H4 (cell line): ENCODE results near the gene SETX. TPM values are rescaled to one million over a fixed set of nuclear protein-coding genes. Genes with fewer than 3 reads are reported as not detected.
"Not testable (repeated sequence)": the region's sequence is repeated elsewhere in the genome, so short reads cannot be mapped to it uniquely, and the experiment has no call there.

Experiments
- DNase-seq: peaks from one replicate; pipeline ENCODE4 v3.0.0-alpha.2; 2015; ENCODE audit warnings: low spot score
- total RNA-seq: library from RNA; depleted of rRNA; stranded (reverse); fragments of >200 nt; shearing (Covaris generic); gene quantifications from 2 replicates; pipeline ENCODE4 v1.2.3, GENCODE V29; 2014; rRNA removed

Gene SETX
- 13.4 and 16.7 TPM in 2 replicates for total RNA-seq

- DNase-seq: peak; percentile 90
Measured at GRCh38 chr9:132354637-132355355, at the start of gene SETX. Gene SETX, minus strand, starts transcription at chr9:132354986. Its CDS starts 5,558 bp downstream, at chr9:132349428.

- DNase-seq: no peak
Measured at GRCh38 chr9:132404228-132404881, 49.6 kb upstream of the SETX start.

GRCh38 chr9:132401824-132402223, 47.0 kb upstream of the SETX start:
- DNase-seq: no peak

- no peak for DNase-seq
Measured at GRCh38 chr9:132395560-132395959, 40.8 kb upstream of the SETX start.

GRCh38 chr9:132391449-132391848, 36.7 kb upstream of the SETX start:
- no peak for DNase-seq

GRCh38 chr9:132390966-132391365, 36.2 kb upstream of the SETX start:
- DNase-seq: no peak

- no peak for DNase-seq
Measured at GRCh38 chr9:132387133-132387532, 32.3 kb upstream of the SETX start.

GRCh38 chr9:132384376-132384775, 29.6 kb upstream of the SETX start:
- DNase-seq: no peak

- no peak for DNase-seq
Measured at GRCh38 chr9:132383462-132383883, 28.7 kb upstream of the SETX start.

- no peak for DNase-seq
Measured at GRCh38 chr9:132381966-132382541, 27.3 kb upstream of the SETX start.

- DNase-seq: not testable (repeated sequence)
Measured at GRCh38 chr9:132378416-132378815, 23.6 kb upstream of the SETX start.

- not testable (repeated sequence) for DNase-seq
Measured at GRCh38 chr9:132377769-132378168, 23.0 kb upstream of the SETX start.

- peak; percentile 79 for DNase-seq
Measured at GRCh38 chr9:132372177-132373095, 17.6 kb upstream of the SETX start.

GRCh38 chr9:132370592-132370991, 15.8 kb upstream of the SETX start:
- no peak for DNase-seq

GRCh38 chr9:132369421-132369820, 14.6 kb upstream of the SETX start:
- DNase-seq: no peak

GRCh38 chr9:132367613-132368313, 13.0 kb upstream of the SETX start:
- no peak for DNase-seq

GRCh38 chr9:132366481-132366880, 11.7 kb upstream of the SETX start:
- DNase-seq: no peak

- no peak for DNase-seq
Measured at GRCh38 chr9:132365986-132366385, 11.2 kb upstream of the SETX start.

- no peak for DNase-seq
Measured at GRCh38 chr9:132364068-132364467, 9.3 kb upstream of the SETX start.

- DNase-seq: no peak
Measured at GRCh38 chr9:132357764-132358163, 3.0 kb upstream of the SETX start.

- no peak for DNase-seq
Measured at GRCh38 chr9:132356324-132356924, 1.6 kb upstream of the SETX start.
